Uterus (tissue), 4 donors: Measurements from ENCODE around the gene PRDM2. TPM values are rescaled to one million over a fixed set of nuclear protein-coding genes. Genes with fewer than 3 reads are reported as not detected.

Source experiments
- DNase-seq, 2 donors: peaks; one replicate each; pipeline ENCODE4 v3.0.0-alpha.2; 2019 to 2020
- H3K27ac ChIP-seq, 2 donors: fragments of 200-600 bp; sonication (generic); 1 replicate in 1 of 2; 2 replicates in 1 of 2; pipeline ENCODE4 v1.5.1; 2016 to 2018
- H3K27me3 ChIP-seq, 2 donors: fragments of 200-600 bp; sonication (generic); one replicate each; pipeline ENCODE4 v1.5.1; 2018 to 2019; ENCODE audit warnings: control low read depth in 1 of 2
- H3K36me3 ChIP-seq, 2 donors: fragments of 200-600 bp; sonication (generic); one replicate each; pipeline ENCODE4 v1.5.1; 2019; ENCODE audit warnings: control low read depth in 1 of 2
- H3K4me1 ChIP-seq, 2 donors: fragments of 200-600 bp; sonication (generic); one replicate each; pipeline ENCODE4 v1.5.1; 2018 to 2019; ENCODE audit warnings: control low read depth in 1 of 2
- H3K4me3 ChIP-seq, 2 donors: fragments of 200-600 bp; sonication (generic); 1 replicate in 1 of 2; 2 replicates in 1 of 2; pipeline ENCODE4 v1.5.1; 2018 to 2019; ENCODE audit warnings: mild to moderate bottlenecking in 1 of 2
- H3K9me3 ChIP-seq, 2 donors: fragments of 200-600 bp; sonication (generic); one replicate each; pipeline ENCODE4 v1.5.1; 2019; ENCODE audit warnings: control low read depth in 1 of 2
- CTCF ChIP-seq, 4 experiments: fragments of 200-600 bp in 2 of 4; fragments of 450-650 bp in 2 of 4; sonication (generic) in 2 of 4; IDR thresholded peaks; one replicate each; pipeline ENCODE4 v1.5.1; 2016 to 2019; ENCODE audit warnings: antibody characterized with exemption in 4 of 4, mild to moderate bottlenecking in 2 of 4, moderate library complexity in 1 of 4
- POLR2A ChIP-seq, 2 donors: fragments of 450-650 bp; IDR thresholded peaks; one replicate each; pipeline ENCODE4 v1.6.1; 2016; ENCODE audit warnings: antibody characterized with exemption in 2 of 2, mild to moderate bottlenecking in 1 of 2, moderate library complexity in 1 of 2
- intact Hi-C: fragments of 100-400 bp; cut with DNase I; formaldehyde crosslinking; loops from one replicate; pipeline ENCODE4 v1.15.1; 2023; ENCODE audit warnings: low total_unique reads
- total RNA-seq, 4 donors: library from RNA; depleted of rRNA in 3 of 4; stranded (reverse); fragments of >200 nt in 3 of 4; gene quantifications; one replicate each; pipeline versions ENCODE4 v1.1.0 to v1.2.4, GENCODE V29; 2014 to 2023
- donor health status: DM: yes; HTN: yes; CAD: no.

Gene PRDM2
- total RNA-seq, 4 donors from 2014 or later: 13.1 to 72.8 (median 37.0) TPM

DNA sequence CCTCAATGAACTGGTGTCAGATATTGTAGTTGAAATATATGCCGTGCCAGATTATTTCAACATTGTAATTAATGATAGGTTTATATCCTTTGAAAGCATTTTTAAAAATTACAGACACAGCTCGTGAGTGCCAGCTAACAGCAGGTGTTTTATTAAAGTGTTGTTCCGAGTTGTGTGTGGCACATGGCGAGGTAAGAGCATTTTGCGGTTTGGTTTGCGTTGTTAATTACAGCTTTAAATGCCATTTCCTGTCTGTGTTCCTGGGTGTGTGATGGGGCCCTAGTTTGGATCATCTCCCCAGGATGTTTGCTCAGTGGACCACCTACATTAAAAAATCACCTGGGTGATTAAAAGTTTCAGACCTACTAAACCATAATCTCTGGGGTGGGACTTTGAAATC is 97.4 kb downstream of the PRDM2 start:
- intact Hi-C loops: no loop called here
- no peaks in the 10 kb centered on the region for H3K27me3 ChIP-seq
- TF ChIP-seq CTCF (IDR thresholded peaks at IDR 0.05) (no peak), POLR2A (IDR thresholded peaks at IDR 0.05) (no peak)
- no peaks in the 10 kb centered on the region for H3K9me3 ChIP-seq
- H3K4me3 ChIP-seq: no peak overlapping the region
- no peak overlapping the region for H3K27ac ChIP-seq
- H3K4me1 ChIP-seq: no peaks in the 10 kb centered on the region
- DNase-seq: no peak
- no peaks in the 10 kb centered on the region for H3K36me3 ChIP-seq

GRCh38 chr1:13798120-13798519 is 98.1 kb downstream of the PRDM2 start:
- Histone ChIP-seq H3K4me3 (no peak overlapping the region), H3K27me3 (no peaks in the 10 kb centered on the region), H3K27ac (no peak overlapping the region), H3K36me3 (no peaks in the 10 kb centered on the region), H3K4me1 (no peaks in the 10 kb centered on the region), H3K9me3 (no peaks in the 10 kb centered on the region)
- intact Hi-C loops: no loop called here
- no peak for TF ChIP-seq POLR2A (IDR thresholded peaks at IDR 0.05)
- no peak for TF ChIP-seq CTCF (IDR thresholded peaks at IDR 0.05)
- no peak for DNase-seq

- DNase-seq: no peak
- Histone ChIP-seq H3K36me3 (no peaks in the 10 kb centered on the region), H3K4me3 (no peak overlapping the region), H3K4me1 (no peaks in the 10 kb centered on the region), H3K27ac (no peak overlapping the region), H3K27me3 (no peaks in the 10 kb centered on the region), H3K9me3 (no peaks in the 10 kb centered on the region)
- TF ChIP-seq POLR2A (IDR thresholded peaks at IDR 0.05) (no peak), CTCF (IDR thresholded peaks at IDR 0.05) (no peak)
- intact Hi-C loops: no loop called here
These were observed 99.7 kb downstream of the PRDM2 start for GRCh38 chr1:13799502-13800283.

GRCh38 chr1:13801232-13801631 is 101.2 kb downstream of the PRDM2 start:
- no peak for TF ChIP-seq CTCF (IDR thresholded peaks at IDR 0.05)
- TF ChIP-seq POLR2A (IDR thresholded peaks at IDR 0.05): no peak
- Histone ChIP-seq H3K4me3 (no peak overlapping the region), H3K27me3 (no peaks in the 10 kb centered on the region), H3K27ac (no peak overlapping the region), H3K4me1 (no peaks in the 10 kb centered on the region), H3K9me3 (no peaks in the 10 kb centered on the region), H3K36me3 (no peaks in the 10 kb centered on the region)
- no peak for DNase-seq
- intact Hi-C loops: no loop called here

DNA sequence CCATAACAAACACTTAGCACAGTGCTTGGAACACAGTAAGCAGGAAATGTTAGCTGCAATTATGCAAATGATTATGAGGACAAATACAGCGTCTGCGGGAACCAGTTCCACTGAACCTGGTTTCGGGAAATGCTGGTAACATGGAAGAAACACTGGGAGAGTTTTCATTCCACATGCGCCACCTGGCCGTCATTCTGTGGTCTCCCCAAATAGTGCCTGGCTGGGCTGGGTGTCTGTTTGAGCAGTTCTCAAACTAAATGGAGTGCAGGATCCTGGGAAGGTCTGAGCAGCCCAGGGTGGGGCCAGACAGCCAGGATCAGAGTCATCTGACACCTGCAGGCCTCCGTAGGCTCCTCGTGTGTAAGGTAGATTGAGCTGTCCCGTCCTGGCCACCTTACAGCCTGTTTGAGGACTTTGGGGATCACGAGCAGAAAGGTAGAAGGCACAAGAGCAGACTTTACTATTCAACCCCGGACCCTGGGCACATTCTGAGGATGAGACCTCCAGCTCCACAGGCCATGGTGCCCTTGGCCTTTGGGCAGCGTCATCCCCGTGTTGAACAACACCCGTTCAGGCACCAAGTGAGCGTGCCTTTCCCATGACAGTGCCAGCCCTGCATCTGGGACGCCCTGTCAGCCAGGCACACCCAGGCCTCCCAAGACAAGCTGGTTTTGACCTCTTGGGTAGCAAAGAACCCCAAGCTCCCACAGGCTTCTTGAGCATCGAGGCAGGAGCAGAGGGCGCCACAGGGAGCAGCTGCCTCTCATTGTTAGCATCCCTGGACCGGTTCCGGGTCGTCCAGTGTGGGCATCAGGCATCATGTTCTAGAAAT is 101.9 kb downstream of the PRDM2 start:
- DNase-seq: no peak
- no peaks in the 10 kb centered on the region for H3K9me3 ChIP-seq
- TF ChIP-seq POLR2A (IDR thresholded peaks at IDR 0.05) (no peak), CTCF (IDR thresholded peaks at IDR 0.05) (no peak)
- H3K27ac ChIP-seq: no peak overlapping the region
- intact Hi-C loops: no loop called here
- no peaks in the 10 kb centered on the region for H3K4me1 ChIP-seq
- no peak overlapping the region for H3K4me3 ChIP-seq
- no peaks in the 10 kb centered on the region for H3K36me3 ChIP-seq
- H3K27me3 ChIP-seq: no peaks in the 10 kb centered on the region
